ENCODE data around the gene ACTN4. TPM values are rescaled to one million over a fixed set of nuclear protein-coding genes. Genes with fewer than 3 reads are reported as not detected.
"Not testable (repeated sequence)": the region's sequence is repeated elsewhere in the genome, so short reads cannot be mapped to it uniquely, and the experiment has no call there.

Gene ACTN4
- total RNA-seq: 100 to 1,000 TPM; 236 to 252 TPM

DNA sequence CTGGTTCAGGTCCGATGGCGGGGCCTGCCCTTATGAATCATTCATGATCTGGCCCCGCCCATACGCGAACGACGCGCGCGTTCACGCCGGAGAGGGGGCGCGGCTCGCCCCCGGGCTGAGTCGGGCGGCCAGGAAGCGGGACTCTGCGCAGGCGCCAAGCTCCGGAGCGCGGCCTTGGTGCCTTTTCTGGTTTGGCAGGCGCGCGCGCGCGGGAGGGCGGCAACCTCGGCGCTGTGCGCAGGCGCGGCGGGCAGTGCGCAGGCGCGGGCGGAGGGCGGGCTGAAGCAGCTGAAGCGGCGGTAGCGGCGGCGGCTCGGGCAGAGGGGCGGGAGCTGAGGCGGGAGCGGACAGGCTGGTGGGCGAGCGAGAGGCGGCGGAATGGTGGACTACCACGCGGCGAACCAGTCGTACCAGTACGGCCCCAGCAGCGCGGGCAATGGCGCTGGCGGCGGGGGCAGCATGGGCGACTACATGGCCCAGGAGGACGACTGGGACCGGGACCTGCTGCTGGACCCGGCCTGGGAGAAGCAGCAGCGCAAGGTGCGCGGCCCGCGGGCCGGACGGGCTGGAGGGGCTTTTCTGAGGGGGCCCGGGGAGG lies at the start of gene ACTN4:
TSS of gene ACTN4 (plus strand) at position 282 of the 598 bp plus-strand sequence. CDS start at position 379, 97 bp downstream.
- peak; percentile 93 for ATAC-seq (ENCODE audit: low read depth)
- H3K4me1 Mint-ChIP-seq: peaks cover 28% of the 10 kb centered on the region
- no peaks in the 10 kb centered on the region for H3K9me3 Mint-ChIP-seq
- H3K27me3 Mint-ChIP-seq: peaks cover 1% of the 10 kb centered on the region
- H3K4me3 Mint-ChIP-seq: peak within 1 kb of the TSS; percentile 94
- peaks cover 20% of the 10 kb centered on the region for H3K36me3 Mint-ChIP-seq
- POLR2A ChIA-PET: interaction anchor here (0.6 to 2.1 kb wide), 16 partner anchors 9 to 245 kb away, joined by 3 to 10 read pairs (median 4); partner anchors contain the start of genes EIF3K, FAM98C and RINL
- DNase-seq: peak; percentile 100
- peak within 1 kb of the TSS; percentile 87 for H3K27ac Mint-ChIP-seq

DNA sequence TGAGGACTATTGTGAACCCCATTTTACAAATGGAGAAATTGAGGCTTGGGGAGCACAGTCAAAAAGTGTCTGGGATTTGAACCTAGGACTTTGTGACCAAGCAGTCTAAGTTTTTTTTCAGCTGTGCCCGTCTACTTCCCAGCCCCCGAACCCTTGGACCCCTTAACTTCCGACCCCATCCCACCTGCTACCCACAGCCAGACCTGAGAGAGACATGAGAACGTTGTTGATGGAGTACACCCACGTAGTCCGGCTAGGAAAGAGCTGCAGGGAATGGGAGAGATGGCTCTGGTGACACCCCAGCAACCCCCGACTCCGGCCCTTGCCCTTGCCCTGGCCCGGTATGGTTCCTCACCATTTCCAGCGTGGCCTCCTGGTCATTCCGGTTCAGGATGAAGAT lies 47.7 kb upstream of the ACTN4 start:
- Mint-ChIP-seq H3K27ac (no peak overlapping the region), H3K4me1 (peaks cover 10% of the 10 kb centered on the region), H3K27me3 (no peaks in the 10 kb centered on the region), H3K36me3 (peaks cover 35% of the 10 kb centered on the region), H3K9me3 (no peaks in the 10 kb centered on the region), H3K4me3 (no peak overlapping the region)
- ATAC-seq (ENCODE audit: low read depth): no peak
- POLR2A ChIA-PET: no interaction called here
- DNase-seq: no peak

DNA sequence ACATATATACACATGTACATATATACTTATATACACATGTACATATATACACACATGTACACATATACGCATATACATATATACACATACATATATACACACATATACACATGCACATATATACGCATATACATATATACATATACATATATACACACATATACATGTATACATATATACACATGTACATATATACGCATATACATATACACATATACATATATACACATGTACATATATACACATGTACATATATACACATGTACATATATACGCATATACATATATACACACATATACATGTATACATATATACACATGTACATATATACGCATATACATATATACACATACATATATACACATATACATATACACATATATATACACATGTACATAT lies 44.6 kb upstream of the ACTN4 start:
- peaks cover 24% of the 10 kb centered on the region for H3K36me3 Mint-ChIP-seq
- H3K27me3 Mint-ChIP-seq; H3K27ac Mint-ChIP-seq; POLR2A ChIA-PET; DNase-seq; H3K4me3 Mint-ChIP-seq; H3K4me1 Mint-ChIP-seq; H3K9me3 Mint-ChIP-seq; ATAC-seq (ENCODE audit: low read depth): not testable (repeated sequence)

DNA sequence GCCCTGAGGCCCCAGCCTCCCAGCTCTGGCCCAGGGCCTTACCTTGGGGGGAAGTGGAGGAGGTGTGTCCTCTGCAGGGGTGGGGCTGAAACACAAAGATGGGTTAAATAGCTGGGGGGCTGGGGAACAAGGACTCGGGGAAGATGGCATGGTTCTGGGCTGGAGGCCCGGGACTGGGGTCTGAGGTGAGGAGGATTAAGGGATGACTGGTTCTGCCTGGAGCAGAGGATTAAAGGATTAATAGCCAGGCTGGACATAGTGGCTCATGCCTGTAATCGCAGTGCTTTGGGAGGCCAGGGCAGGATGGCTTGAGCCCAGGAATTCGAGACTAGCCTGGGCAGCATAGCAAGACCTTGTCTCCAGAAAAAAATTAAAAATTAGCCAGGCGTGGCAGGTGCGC lies 41.3 kb upstream of the ACTN4 start:
- no peak overlapping the region for H3K27ac Mint-ChIP-seq
- peaks cover 28% of the 10 kb centered on the region for H3K36me3 Mint-ChIP-seq
- ATAC-seq (ENCODE audit: low read depth) (no peak), DNase-seq (no peak)
- POLR2A ChIA-PET: interaction anchor here (0.5 to 0.6 kb wide), 2 partner anchors 14 to 92 kb away, joined by 3 to 6 read pairs; no protein-coding TSS in a partner anchor
- no peak overlapping the region for H3K4me3 Mint-ChIP-seq
- H3K9me3 Mint-ChIP-seq: no peaks in the 10 kb centered on the region
- H3K27me3 Mint-ChIP-seq: no peaks in the 10 kb centered on the region
- peaks cover 2% of the 10 kb centered on the region for H3K4me1 Mint-ChIP-seq

DNA sequence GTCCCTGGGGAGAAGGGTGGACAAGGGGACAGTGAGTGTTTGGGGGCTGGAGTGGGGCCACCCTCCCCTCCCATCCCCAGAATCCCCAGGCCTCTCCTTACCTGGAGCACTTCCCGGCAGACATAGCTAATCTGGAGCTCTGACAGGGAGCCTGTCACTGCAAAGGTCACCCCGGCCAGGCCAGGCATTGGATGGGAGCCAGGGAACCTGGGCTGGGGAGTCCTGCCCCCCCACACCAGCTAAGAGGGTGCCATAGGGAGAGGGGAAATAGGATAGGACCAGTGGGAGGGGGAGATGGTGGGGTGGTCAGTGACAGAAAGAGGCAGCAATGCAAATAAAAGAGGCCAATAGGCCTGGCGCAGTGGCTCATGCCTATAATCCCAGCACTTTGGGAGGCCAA lies 33.2 kb upstream of the ACTN4 start:
- Mint-ChIP-seq H3K4me3 (no peak overlapping the region), H3K36me3 (peaks cover 39% of the 10 kb centered on the region), H3K9me3 (no peaks in the 10 kb centered on the region), H3K4me1 (peaks cover 30% of the 10 kb centered on the region), H3K27ac (no peak overlapping the region), H3K27me3 (no peaks in the 10 kb centered on the region)
- no peak for ATAC-seq (ENCODE audit: low read depth)
- no peak for DNase-seq
- POLR2A ChIA-PET: no interaction called here

DNA sequence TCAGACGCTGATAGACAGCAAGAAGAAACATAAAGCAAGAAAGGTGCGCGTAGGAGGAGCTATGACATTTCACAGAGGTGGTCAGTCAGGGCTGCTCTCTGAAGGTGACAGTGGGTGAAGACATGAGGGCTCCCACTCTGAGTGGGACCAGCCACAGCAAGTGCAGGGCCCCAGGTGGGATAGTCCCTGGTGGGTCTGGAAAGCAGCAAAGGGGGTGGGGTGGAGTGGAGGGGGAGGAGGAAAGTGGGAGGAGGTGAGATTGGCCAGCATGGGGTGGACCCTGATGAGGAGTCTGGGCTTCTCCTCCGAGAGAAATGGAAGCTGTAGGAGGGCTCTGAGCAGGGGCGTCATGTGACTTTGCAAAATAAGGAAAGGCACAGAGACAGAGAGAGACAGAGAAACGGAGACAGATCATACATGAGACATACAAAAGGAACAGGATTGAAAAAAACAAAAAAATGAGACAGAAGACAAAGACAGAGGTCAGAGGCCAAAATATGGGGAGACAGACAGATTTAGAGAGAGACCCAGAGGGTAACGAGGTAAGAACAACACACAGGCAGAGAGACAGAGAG lies 32.4 kb upstream of the ACTN4 start:
- H3K27ac Mint-ChIP-seq: peak overlapping the region; percentile 81
- peaks cover 36% of the 10 kb centered on the region for H3K36me3 Mint-ChIP-seq
- H3K27me3 Mint-ChIP-seq: no peaks in the 10 kb centered on the region
- H3K9me3 Mint-ChIP-seq: no peaks in the 10 kb centered on the region
- POLR2A ChIA-PET: interaction anchor here (0.6 to 1.2 kb wide), 3 partner anchors 21 to 46 kb away, joined by 3 read pairs; no protein-coding TSS in a partner anchor
- H3K4me1 Mint-ChIP-seq: peaks cover 36% of the 10 kb centered on the region
- peak overlapping the region; percentile 77 for H3K4me3 Mint-ChIP-seq
- DNase-seq (no peak), ATAC-seq (ENCODE audit: low read depth) (no peak)

DNA sequence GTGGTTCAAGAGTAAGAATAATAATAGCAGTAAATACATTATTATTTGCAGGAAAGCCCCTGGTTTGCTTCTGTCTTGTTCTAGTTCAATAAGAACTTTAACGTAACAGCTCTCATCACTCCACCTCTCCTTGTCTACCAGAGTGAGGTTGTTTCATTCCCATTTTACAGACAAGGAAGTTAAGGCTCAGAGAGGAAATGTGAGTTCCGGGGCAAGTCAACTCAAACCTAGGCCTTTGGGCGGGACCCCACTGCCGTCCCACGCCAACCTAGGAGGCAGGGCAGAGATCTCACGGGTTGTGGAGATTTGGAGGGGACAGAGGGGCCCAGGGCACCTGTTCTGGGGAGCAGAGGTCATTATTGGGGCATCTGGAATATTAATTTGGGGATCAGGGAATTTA lies 31.2 kb upstream of the ACTN4 start:
- peaks cover 40% of the 10 kb centered on the region for H3K4me1 Mint-ChIP-seq
- H3K36me3 Mint-ChIP-seq: peaks cover 28% of the 10 kb centered on the region
- DNase-seq: no peak
- H3K27ac Mint-ChIP-seq: peak overlapping the region; percentile 96
- POLR2A ChIA-PET: interaction anchor here (1.2 to 3.6 kb wide), 2 partner anchors 8 to 47 kb away, joined by 3 to 13 read pairs; no protein-coding TSS in a partner anchor
- peak overlapping the region; percentile 93 for H3K4me3 Mint-ChIP-seq
- ATAC-seq (ENCODE audit: low read depth): no peak
- no peaks in the 10 kb centered on the region for H3K9me3 Mint-ChIP-seq
- no peaks in the 10 kb centered on the region for H3K27me3 Mint-ChIP-seq

DNA sequence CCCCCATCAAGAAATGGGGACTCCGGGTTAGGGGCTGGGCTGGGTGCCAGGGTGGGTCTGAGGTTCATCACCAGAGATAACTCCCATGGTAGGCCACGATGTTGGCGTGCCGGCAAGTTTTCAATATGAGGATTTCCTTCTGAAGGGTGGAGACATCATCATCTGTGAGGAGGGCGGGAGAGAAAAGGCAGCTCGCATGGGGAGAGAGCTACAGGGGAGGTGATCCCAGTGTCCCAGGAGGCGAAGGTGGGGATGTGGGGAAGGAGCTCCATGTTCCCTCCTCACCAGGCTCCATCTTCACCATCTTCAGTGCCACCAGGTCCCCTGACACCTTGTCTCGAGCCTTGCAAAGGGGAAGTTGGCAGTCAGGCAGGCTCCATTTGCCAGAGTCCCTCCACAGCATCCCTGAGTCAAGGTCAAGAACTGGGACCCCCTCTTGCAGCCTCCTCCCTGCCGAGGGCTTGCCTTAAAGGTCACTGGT lies 30.1 kb upstream of the ACTN4 start:
- no peaks in the 10 kb centered on the region for H3K27me3 Mint-ChIP-seq
- peak overlapping the region; percentile 93 for H3K4me3 Mint-ChIP-seq
- H3K27ac Mint-ChIP-seq: peak overlapping the region; percentile 96
- peaks cover 30% of the 10 kb centered on the region for H3K36me3 Mint-ChIP-seq
- POLR2A ChIA-PET: interaction anchor here (0.5 to 3.6 kb wide), 14 partner anchors 9 to 313 kb away, joined by 3 to 23 read pairs (median 4); partner anchors contain the start of genes FAM98C, GGN, MRPS12 and RINL
- no peaks in the 10 kb centered on the region for H3K9me3 Mint-ChIP-seq
- DNase-seq: no peak
- no peak for ATAC-seq (ENCODE audit: low read depth)
- peaks cover 42% of the 10 kb centered on the region for H3K4me1 Mint-ChIP-seq

DNA sequence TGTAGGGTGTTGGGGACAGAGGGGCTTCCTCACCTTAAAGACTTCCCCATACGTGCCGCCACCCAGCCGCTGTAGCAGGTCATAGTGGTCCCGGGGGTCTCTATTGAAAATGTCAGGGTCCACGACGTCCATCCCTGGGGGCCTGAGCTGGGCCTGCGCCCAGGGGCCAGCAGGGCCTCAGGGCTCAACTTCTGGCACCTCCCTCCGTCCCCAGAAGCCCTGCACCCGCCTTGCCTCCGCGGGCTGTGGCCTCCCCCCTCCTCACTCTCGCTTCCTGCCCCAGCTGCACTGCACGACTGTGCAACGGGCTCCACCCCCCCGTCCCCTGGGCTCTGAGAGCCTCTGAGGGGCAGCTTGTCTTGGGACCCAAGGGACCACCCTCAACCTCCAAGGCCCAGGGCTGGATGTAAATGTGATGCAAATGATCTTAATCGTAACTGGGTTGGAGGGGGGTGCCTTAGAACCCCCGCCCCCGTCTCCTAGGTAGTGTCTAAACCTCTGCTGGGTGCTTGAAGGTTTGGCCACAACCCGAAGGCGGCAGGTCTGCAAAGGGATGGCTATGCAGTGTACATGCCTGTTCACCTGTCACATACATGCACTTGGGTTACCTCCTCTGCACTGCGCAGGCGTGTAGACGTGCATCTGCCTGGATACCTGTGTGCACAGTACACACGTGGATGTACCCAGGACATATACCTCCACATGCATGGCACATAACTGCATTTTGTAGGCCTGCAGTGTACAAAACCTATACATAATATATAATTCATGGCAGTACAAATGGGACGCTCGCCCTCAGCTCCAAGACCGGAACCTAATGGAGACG lies 29.5 kb upstream of the ACTN4 start, which contains the start of gene MAP4K1:
TSS of gene MAP4K1 (minus strand) at position 190 of the 826 bp plus-strand sequence. CDS start at position 132, 58 bp downstream.
- Mint-ChIP-seq H3K27ac (peak within 1 kb of the TSS; percentile 96), H3K9me3 (no peaks in the 10 kb centered on the region), H3K36me3 (peaks cover 24% of the 10 kb centered on the region), H3K27me3 (no peaks in the 10 kb centered on the region), H3K4me3 (peak within 1 kb of the TSS; percentile 93), H3K4me1 (peaks cover 40% of the 10 kb centered on the region)
- ATAC-seq (ENCODE audit: low read depth) (peak; percentile 76), DNase-seq (peak; percentile 79)
- POLR2A ChIA-PET: interaction anchor here (0.6 to 3.6 kb wide), 24 partner anchors 10 to 313 kb away, joined by 3 to 23 read pairs (median 4); partner anchors contain the start of genes ACTN4, FAM98C, GGN and MRPS12

DNA sequence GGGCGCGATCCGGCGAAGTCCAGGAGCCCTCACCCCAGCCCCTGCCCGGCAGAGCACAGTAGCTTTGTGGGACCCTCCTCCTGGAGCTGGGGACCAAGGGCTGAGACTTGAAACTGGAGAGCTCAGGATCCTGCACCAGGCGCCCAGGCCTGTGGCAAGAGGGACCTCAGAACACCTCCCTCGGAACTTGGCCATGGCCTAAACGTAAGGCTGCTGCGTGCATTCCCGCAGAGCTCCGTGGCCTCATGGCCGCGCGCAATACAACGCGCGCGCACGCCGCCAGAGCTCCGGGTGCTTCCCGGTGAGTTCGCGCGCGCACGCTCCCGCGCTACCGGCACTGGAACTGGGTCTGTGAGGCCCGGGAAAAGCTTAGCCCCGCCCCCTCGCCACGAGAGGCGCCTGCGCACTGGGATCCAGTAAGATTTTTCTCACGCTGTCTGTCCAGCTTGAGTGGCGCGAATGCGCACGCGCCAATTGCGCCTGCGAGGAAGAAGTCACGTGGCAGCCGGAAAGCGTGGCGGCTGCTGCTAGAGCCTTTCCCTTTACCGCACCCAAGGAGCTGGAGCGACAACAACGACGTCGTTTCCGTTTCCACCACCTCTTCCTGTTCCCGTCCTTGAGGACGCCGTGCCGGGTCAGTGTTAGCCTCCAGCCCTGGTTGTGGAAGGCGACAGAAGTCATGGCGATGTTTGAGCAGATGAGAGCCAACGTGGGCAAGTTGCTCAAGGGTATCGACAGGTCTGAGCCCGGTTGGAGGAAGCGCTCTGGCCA lies 28.7 kb upstream of the ACTN4 start, which contains the start of gene EIF3K:
TSS of gene EIF3K (plus strand) at position 599 of the 771 bp plus-strand sequence. CDS start at position 680, 81 bp downstream.
- peak; percentile 65 for ATAC-seq (ENCODE audit: low read depth)
- Mint-ChIP-seq H3K9me3 (no peaks in the 10 kb centered on the region), H3K4me3 (peak within 1 kb of the TSS; percentile 93), H3K27ac (peak within 1 kb of the TSS; percentile 96), H3K27me3 (no peaks in the 10 kb centered on the region), H3K36me3 (peaks cover 20% of the 10 kb centered on the region), H3K4me1 (peaks cover 36% of the 10 kb centered on the region)
- DNase-seq: peak; percentile 99
- POLR2A ChIA-PET: interaction anchor here (0.7 to 3.6 kb wide), 23 partner anchors 10 to 312 kb away, joined by 3 to 23 read pairs (median 5); partner anchors contain the start of genes ACTN4, FAM98C, GGN and MRPS12

DNA sequence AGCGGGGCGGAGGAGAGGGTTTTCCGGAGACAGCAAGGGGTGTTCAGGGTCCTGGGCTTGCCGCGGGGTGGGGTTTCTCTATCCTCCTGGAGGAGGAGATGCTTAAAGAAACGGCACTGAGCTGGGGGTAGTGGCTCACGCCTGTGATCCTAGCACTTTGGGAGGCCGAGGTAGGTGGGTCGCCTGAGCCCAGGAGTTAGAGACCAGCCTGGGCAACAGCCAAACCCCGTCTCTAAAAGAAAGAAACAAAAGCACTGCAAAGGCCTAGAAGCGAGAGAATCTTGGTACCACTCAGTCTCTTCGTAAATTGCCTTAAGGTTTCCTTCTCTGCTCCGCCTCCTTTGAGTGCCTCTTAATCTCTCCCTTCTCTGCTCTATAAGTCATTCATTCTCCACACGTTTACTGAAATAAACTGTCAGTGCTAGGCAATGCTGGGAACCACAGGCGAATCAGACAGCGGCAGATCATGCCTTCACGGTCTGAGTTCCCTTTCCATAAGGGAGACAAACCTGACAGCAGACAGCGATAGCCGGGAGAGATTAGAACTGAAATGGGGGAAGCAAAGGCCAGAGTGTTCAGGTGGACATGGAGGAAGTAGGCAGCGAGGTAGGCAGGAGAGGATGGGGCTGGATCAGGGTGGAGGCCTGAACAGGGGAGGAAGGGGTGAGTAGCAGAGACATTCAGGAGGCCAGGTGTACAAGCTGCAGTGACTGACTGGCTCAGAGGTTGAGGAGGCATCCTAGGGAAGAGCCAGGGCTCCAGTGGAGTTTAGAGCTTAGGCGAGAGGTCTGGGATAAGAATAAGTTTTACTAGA lies 27.9 kb upstream of the ACTN4 start:
- Mint-ChIP-seq H3K4me1 (peaks cover 31% of the 10 kb centered on the region), H3K36me3 (peaks cover 22% of the 10 kb centered on the region), H3K27ac (peak overlapping the region; percentile 96), H3K27me3 (no peaks in the 10 kb centered on the region), H3K9me3 (no peaks in the 10 kb centered on the region), H3K4me3 (peak overlapping the region; percentile 93)
- DNase-seq: no peak
- ATAC-seq (ENCODE audit: low read depth): no peak
- POLR2A ChIA-PET: interaction anchor here (0.6 to 3.6 kb wide), 22 partner anchors 11 to 311 kb away, joined by 3 to 23 read pairs (median 5); partner anchors contain the start of genes ACTN4, FAM98C, GGN and MRPS12
